OCI-M1 (cell line): Measurements from ENCODE around the gene PLEKHG4.
A peak's percentile ranks its signal among the peaks of the same experiment; 100 is the strongest.

Source experiments
- DNase-seq: peaks from one replicate; lab custom pipeline; 2025; lab: John Stamatoyannopoulos, UW

Gene PLEKHG4

DNA sequence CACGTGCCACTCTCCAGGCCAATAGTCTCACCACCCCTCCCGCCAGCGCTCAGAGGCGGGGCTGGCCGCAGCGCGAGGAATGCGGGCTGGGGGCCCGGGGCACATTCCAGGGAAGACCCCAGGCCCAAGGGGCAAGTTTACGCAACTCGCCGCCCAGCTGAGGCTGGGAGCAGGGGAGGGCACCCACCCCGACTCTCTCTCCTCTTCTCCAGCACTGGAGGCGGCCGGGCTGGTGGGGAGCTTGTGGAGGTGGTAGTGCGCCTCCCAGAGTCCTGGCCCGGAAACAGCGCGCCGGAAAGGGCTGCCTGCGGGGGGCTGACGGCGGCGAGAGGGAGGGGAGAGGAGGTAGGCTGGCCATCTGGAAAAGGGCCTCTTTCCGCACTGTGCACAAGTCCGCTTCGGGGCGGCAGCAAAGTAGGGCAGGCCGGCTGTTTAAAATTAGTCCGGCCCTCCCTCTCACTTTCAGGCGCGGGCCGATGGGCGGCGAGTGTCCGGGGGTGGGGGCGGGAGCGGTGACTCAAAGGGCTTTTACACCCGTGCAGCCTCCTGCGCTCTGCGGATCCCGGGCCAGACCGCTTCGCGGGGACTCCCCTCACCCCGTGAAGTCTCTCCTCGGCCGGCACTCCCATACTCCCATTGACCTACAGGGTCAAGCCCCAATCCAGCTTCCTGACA lies 33.1 kb upstream of the PLEKHG4 start:
- DNase-seq, result peak; percentile 88

DNA sequence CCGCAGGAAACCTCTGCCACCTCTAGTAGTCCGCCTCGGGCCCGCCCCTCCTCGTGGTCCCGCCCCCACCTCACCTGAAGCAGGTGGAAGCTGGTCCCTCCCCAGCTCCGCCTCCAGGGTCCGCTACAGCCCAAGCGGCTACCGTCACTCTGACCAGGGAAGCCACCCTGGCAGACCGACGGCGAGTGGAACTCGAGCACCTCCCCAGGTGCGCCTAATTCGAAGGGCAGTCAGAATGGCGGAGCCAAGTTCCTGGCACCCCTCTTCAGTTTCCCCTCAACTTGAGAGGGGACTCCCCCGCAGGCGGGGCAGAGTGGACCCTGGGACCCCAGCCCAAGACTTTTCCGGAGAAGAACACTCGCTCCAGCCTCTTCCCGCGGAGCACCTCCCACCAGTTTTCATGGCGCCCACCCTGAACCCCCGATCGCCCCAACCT lies 32.6 kb upstream of the PLEKHG4 start:
- peak; percentile 73 for DNase-seq

DNA sequence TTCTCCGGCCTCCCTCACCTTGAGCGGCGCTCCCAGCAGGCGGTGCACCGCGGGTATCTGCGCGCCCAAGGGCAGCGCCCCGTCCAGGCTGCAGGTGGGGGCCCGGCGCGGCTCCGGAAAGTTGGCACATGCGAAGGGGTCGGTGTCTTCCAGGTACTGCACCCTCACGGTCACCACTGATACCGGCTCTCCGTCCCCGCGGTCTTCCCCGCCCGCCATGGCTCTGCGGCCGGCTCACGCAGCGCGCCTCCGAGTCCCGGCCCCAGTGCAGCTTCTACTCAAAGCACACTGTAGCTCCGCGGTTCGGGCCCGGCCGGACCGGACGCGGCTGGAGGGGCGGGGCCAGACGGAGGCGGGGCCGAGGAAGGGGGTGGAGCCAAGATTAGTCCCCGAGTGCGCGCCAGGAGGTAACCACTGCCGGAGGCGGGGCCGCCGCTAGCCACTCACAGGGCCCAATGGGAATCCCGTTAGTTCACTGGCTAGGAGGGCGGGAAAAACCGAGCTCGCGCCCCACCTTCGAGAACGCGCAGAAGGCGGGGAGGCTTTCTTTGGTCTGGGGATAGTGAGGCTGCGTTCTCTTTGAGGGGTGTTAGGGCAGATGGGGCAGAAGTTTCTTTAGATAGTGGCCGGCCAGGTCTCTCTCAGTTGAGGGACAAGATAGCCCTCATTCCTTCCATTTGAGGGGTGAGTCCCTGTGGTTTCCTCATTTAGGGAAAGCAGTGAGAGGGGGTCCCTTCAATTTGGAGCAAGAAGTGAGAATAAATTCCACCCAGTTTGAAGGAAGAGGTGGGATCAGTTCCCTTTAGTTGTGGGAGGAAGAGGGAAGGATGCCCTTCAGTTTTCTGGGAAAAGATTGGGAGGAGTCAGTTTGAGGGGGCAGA lies 31.9 kb upstream of the PLEKHG4 start, which contains the start of gene FHOD1:
TSS of gene FHOD1 (minus strand) at position 290 of the 881 bp plus-strand sequence. CDS start at position 219, 71 bp downstream.
- peak; percentile 97 for DNase-seq

GRCh38 chr16:67248073-67248400 lies 31.3 kb upstream of the PLEKHG4 start:
- peak; percentile 25 for DNase-seq

DNA sequence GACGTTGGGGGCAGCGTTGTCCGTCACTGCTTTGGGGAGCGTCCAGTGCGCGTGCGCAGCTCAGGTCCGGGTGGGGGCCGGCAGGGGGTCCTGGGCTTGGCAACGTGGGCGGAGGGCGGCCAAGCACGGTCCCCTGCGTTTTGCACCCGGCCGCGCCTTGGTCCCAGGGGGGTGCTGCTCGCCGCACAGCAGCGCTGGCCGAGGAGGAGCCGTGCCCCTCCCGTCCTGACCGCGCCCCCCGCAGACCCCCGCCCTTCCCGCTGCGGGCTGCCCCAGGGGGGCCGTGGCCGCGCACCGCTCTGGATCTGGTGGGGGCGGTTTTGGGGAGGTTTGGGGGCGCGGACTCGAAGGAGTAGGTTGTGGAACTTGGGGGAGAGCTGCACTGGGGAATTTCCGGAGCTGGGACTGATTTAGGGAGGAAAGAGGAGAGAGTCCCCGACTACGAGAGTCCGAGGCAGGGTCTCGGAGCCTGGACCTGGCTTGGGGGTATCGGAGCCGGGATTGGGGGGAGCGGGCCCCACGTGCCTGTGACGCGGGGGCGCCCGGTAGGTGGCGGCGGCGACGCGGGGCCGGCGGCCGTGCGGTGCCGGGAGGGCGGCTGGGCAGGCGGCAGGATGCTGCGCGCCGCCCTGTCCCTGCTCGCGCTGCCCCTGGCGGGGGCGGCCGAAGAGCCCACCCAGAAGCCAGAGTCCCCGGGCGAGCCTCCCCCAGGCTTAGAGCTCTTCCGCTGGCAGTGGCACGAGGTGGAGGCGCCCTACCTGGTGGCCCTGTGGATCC lies 30.7 kb upstream of the PLEKHG4 start, which contains the start of gene SLC9A5:
TSS of gene SLC9A5 (plus strand) at position 579 of the 777 bp plus-strand sequence. CDS start at position 615, 36 bp downstream.
- DNase-seq, result no peak

DNA sequence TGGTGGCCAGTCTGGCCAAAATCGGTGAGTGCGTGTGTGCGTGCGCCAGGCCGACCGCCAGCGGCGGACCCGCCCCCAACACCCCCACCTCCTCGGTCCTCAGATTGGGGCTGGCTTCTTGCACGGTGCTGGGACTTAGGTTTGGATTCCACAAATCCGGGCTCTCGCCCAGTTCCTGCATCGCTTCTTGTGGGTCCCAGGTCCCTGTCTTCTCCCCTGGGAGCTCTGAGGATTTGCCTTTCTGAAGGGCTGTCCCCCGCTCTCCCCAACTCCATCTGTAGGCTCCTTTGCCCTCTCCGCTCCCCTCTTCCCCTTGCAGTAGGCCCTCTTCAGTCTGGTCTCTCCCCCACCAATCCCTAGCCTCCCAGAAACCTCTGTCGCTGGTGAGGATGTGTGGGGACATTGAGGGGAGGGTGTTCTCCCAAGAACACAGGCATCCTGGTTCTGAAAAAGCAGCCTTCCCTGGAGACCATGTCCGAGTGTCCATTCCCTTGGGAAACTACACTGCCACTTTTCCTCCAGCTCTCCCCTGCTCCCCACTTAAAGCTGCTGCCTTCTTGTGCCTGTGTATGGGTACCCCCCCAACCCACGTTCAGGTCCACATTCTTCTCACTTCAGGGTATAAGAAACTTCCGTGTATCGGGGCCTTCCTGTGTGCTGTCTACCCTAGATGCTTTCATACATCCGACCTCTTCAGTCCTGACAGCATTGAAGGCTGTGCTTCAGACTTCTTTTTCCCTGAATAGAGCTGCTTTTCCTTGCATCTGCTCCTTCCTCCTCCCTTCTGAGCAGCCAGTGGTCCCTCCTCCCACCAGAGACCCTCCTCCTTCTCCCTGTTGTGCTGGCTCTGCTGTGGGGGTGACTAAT lies 29.9 kb upstream of the PLEKHG4 start:
- DNase-seq, result no peak

- DNase-seq, result no peak
Measured at GRCh38 chr16:67250045-67250327, 29.3 kb upstream of the PLEKHG4 start.

DNA sequence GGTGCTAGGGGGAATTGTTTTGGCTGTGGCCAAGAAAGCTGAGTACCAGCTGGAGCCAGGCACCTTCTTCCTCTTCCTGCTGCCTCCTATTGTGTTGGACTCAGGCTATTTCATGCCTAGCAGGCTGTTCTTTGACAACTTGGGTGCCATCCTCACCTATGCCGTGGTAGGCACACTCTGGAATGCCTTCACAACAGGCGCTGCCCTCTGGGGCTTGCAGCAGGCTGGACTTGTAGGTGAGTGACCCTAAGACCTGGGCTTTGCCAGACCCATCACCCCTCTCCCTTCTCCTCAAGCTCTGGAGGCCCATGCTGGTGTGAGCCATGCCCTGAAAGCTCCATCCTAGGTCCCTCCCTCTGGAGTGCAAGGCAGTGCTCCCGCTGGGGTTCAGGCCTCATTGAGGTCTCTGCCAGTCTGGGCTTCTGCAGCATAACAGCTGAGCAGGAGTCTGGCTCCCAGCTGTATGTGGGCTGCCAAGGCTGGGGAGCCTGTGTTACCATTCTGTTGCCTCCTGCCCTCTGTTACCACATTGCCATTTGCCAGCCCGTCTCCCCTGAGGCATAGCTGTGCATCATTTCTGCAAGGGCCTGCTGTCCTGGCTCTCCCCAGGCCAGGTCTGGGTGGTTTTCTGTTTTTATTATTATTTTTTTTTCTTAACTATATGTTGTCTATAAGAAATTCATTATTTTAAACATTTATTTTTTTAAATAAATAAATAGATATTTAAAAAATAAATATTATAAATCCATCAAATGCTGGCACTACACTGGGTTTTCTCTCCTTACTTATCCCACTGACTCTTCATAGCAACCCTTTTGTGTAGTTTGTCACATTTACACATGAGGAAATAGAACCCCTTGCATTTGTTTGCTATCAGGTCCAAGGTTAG lies 26.5 kb upstream of the PLEKHG4 start:
- no peak for DNase-seq

- DNase-seq, result no peak
Measured at GRCh38 chr16:67254801-67255552, 24.4 kb upstream of the PLEKHG4 start.

DNA sequence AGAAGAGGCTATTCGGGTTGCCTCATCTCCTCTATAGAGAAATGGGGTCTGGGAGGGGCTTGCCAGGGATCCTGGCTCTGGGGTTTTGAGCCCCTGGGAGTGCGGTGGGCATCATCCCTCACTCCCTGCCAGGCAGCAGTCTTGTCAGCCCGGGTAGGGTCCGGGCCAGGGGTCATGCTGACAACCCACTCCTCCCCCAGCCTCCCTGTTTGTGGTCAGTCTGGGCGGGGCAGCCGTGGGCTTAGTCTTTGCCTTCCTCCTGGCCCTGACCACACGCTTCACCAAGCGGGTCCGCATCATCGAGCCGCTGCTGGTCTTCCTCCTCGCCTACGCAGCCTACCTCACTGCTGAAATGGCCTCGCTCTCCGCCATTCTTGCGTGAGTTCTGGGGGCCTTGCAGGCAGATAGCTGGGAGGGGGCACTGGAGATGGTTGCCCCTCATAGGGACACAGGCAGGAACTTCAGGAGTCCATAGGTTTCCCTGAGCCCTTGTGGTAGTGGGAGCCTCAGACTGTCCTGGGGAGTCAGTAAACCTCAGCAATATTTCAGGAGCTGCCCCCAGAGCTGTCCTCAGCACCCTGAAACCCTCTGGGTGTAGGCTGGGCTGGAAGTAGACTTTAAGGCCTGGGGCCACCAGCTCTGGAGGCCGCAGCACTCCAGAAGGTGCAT lies 23.6 kb upstream of the PLEKHG4 start:
- no peak for DNase-seq

DNA sequence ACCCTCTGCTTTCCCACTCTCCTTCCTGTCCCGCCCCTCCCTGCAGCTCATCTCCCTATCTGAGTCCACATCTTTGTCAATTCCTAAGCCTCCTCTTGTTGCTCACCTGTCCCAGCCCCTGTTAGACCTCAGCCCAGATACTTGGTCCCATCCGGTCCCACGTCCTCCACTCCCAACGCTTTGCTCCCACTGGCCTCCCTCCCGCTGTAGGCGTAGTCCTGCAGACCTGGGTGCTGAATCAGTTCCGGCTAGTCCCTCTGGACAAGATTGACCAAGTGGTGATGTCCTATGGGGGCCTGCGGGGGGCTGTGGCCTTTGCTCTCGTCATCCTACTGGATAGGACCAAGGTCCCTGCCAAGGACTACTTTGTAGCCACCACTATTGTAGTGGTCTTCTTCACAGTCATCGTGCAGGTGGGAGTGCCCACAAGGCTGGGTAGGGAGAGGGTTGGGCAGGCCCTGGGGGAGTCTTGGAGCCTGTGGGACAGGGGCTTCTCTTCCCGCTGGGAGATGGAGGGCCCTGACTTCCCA lies 22.6 kb upstream of the PLEKHG4 start:
- DNase-seq, result no peak

- DNase-seq, result no peak
Measured at GRCh38 chr16:67257486-67258160, 21.7 kb upstream of the PLEKHG4 start.

- no peak for DNase-seq
Measured at GRCh38 chr16:67258161-67258835, 21.0 kb upstream of the PLEKHG4 start.

DNA sequence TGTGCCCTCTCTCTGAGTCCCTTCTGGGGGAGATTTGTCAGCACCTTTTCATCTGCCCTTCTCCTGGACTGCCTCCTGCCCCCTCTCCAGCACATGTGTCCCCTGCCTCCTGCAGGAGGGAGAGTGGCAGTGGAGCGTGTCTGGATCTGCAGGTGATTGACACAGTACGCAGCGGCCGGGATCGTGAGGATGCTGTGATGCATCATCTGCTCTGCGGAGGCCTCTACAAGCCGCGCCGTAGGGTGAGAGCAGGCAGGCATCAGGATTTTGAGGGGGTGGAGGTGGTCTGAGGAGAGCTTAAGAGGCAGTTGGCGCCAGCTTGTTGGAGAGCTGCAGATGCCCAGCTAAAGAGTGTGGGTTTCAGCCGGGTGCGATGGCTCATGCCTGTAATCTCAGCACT lies 19.6 kb upstream of the PLEKHG4 start:
- no peak for DNase-seq

DNA sequence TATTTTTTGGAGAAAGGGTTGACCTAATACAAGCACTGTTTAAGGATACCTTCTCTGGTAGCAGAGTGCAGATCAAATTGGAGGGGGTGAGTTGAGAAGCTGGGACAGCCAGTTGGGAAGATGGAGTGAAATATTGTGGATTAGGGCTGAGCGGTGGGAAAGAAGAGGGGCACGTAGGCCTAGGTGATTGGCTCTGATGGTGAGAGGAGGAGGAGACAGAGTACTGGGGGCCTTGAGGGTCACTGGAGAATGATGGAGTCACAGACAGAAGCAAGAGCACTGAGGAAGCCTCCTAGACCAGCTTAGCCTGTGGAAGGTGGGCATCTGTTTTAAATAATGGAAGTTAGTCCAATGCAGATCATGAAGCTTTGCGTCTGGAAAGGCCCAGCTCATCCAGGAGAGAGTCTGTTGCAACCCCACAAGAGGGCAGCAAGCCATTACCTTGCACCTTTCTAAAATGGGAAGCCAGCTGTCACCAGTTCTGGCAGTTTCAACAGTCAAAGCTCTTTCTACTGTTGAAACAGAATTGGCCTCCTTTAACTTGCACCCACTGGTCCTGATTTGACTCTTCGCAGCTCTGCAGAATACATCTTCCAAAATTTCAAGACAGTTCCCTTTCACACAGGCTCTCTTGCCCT lies 18.8 kb upstream of the PLEKHG4 start:
- peak; percentile 83 for DNase-seq

DNA sequence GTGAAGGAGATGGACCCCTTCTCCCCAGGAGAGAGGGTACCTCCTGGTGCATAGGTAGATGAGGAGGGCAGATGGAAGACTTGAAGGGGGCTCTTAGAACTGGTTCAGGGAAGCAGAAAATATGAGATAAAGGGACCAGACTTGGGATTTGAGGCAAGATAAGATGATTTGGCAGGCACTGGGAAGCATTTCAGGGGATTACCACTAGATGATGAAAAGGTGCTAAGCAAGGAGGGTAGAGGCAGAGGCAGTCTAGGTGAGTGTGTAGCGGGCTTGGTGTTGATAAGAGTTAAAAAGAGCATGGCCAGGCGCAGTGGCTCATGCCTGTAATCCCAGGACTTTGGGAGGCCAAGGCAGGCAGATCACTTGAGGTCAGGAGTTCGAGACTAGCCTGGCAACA lies 16.1 kb upstream of the PLEKHG4 start:
- no peak for DNase-seq

DNA sequence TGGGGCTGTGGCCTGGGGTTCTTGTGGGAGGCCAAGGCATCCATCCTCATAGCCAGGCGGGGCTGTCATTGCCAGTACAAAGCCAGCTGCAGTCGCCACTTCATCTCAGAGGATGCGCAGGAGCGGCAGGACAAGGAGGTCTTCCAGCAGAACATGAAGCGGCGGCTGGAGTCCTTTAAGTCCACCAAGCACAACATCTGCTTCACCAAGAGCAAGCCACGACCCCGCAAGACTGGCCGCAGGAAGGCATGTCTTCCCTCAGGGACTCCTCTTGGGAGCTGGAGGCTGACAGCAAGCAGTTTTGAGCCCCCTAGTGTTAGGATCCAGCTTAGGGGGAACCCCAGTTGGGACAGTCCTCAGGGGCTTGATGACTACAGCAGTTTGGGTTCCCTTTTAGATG lies 15.1 kb upstream of the PLEKHG4 start:
- no peak for DNase-seq
